IMR-90 (cell line): ENCODE measurements around the gene WNT8B. TPM values are rescaled to one million over a fixed set of nuclear protein-coding genes. Genes with fewer than 3 reads are reported as not detected.

ENCODE experiments used
- ATAC-seq: fragments of 200-7000 bp; cut with Tn5 transposase; 2 replicates; pipeline ENCODE4 v1.9.1; 2020; ENCODE audit warnings: low read depth, mild to moderate bottlenecking, moderate library complexity
- BruUV-seq: library from RNA; stranded (reverse); fragments of 400-500 nt; replicated peaks from 2 replicates; lab custom pipeline; 2021; lab: Mats Ljungman, UMichigan
- CTCF ChIA-PET: fragments of 300-600 bp; formaldehyde crosslinking; extraction: SDS; loops from one replicate; lab custom pipeline; 2021; ENCODE audit warnings: antibody characterized with exemption; lab: Yijun Ruan, JAX
- POLR2A ChIA-PET: fragments of 300-600 bp; sonication (Branson Sonifier 250); formaldehyde crosslinking; loops from one replicate; lab custom pipeline; 2022; ENCODE audit warnings: antibody characterized with exemption; ENCODE audit not compliant: unreplicated experiment; lab: Charles Lee
- DNase-seq: peaks from one replicate; pipeline ENCODE4 v3.0.0; 2013
- H2AFZ ChIP-seq: replicated peaks from 2 replicates; pipeline ENCODE3; 2013; ENCODE audit warnings: low read length, mild to moderate bottlenecking; ENCODE audit not compliant: poor library complexity
- H2AK5ac ChIP-seq: 2 replicates; pipeline ENCODE4 v1.6.1; 2013; ENCODE audit warnings: low read depth, low read length, inconsistent platforms
- H2AK9ac ChIP-seq: replicated peaks from 2 replicates; pipeline ENCODE3; 2013; ENCODE audit warnings: mild to moderate bottlenecking, low read depth, low read length, moderate library complexity; ENCODE audit not compliant: poor library complexity
- H2BK120ac ChIP-seq: 2 replicates; pipeline ENCODE4 v1.6.1; 2013; ENCODE audit warnings: low read depth, low read length, inconsistent platforms
- H2BK15ac ChIP-seq: 3 replicates; pipeline ENCODE4 v1.6.1; 2013; ENCODE audit warnings: low read depth, low read length, inconsistent platforms
- H2BK20ac ChIP-seq: 2 replicates; pipeline ENCODE4 v1.6.1; 2013; ENCODE audit warnings: low read depth, mild to moderate bottlenecking, inconsistent platforms, low read length, moderate library complexity
- H2BK5ac ChIP-seq: 2 replicates; pipeline ENCODE4 v1.6.1; 2013; ENCODE audit warnings: mild to moderate bottlenecking, low read depth, low read length, inconsistent platforms; ENCODE audit not compliant: poor library complexity, severe bottlenecking
- H3K14ac ChIP-seq: replicated peaks from 2 replicates; pipeline ENCODE4 v1.6.1; 2013; ENCODE audit warnings: low read depth, low read length, inconsistent platforms
- H3K18ac ChIP-seq: 2 replicates; pipeline ENCODE4 v1.6.1; 2013; ENCODE audit warnings: low read depth, low read length, control low read depth
- H3K23ac ChIP-seq: 2 replicates; pipeline ENCODE4 v1.6.1; 2013; ENCODE audit warnings: low read depth, low read length, inconsistent platforms
- H3K27ac ChIP-seq: 2 replicates; pipeline ENCODE4 v1.5.1; 2013; ENCODE audit warnings: mild to moderate bottlenecking, control low read depth, low read length; ENCODE audit not compliant: insufficient read depth
- H3K27me3 ChIP-seq: 2 replicates; pipeline ENCODE4 v1.6.1; 2013; ENCODE audit warnings: low read length; ENCODE audit not compliant: control insufficient read depth, insufficient read depth
- H3K36me3 ChIP-seq: 2 replicates; pipeline ENCODE4 v1.6.1; 2013; ENCODE audit warnings: low read length, mixed read lengths; ENCODE audit not compliant: control insufficient read depth, insufficient read depth
- H3K4ac ChIP-seq: 2 replicates; pipeline ENCODE4 v1.6.1; 2013; ENCODE audit warnings: low read depth, low read length, inconsistent platforms
- H3K4me1 ChIP-seq: 2 replicates; pipeline ENCODE4 v1.6.1; 2013; ENCODE audit warnings: low read length, mixed read lengths; ENCODE audit not compliant: control insufficient read depth, insufficient read depth
- H3K4me2 ChIP-seq: 2 replicates; pipeline ENCODE4 v1.6.1; 2013; ENCODE audit warnings: low read depth, mild to moderate bottlenecking, control low read depth, low read length, moderate library complexity
- H3K4me3 ChIP-seq: 2 replicates; pipeline ENCODE4 v1.5.1; 2013; ENCODE audit warnings: low read depth, mild to moderate bottlenecking, control low read depth, low read length, moderate library complexity; ENCODE audit not compliant: insufficient read depth
- H3K56ac ChIP-seq: 2 replicates; pipeline ENCODE4 v1.6.1; 2013; ENCODE audit warnings: low read length, inconsistent platforms; ENCODE audit not compliant: insufficient read depth; ENCODE audit errors: extremely low read depth
- H3K79me1 ChIP-seq, 2 experiments: 2 replicates each; pipeline ENCODE4 v1.6.1; 2013; ENCODE audit warnings: low read length in 2 of 2, inconsistent platforms in 1 of 2, low read depth in 1 of 2
- H3K9ac ChIP-seq: 2 replicates; pipeline ENCODE4 v1.6.1; 2013; ENCODE audit warnings: low read depth, low read length, control low read depth
- H3K9me1 ChIP-seq: 2 replicates; pipeline ENCODE4 v1.6.1; 2013; ENCODE audit warnings: low read length, inconsistent platforms; ENCODE audit not compliant: insufficient read depth
- H3K9me3 ChIP-seq: 2 replicates; pipeline ENCODE4 v1.6.1; 2013; ENCODE audit warnings: low read length; ENCODE audit not compliant: control insufficient read depth, insufficient read depth
- H4K20me1 ChIP-seq: 2 replicates; pipeline ENCODE4 v1.6.1; 2013; ENCODE audit warnings: low read length, inconsistent platforms; ENCODE audit not compliant: insufficient read depth
- H4K5ac ChIP-seq: 2 replicates; pipeline ENCODE4 v1.6.1; 2013; ENCODE audit warnings: mild to moderate bottlenecking, low read depth, low read length, control low read depth
- H4K8ac ChIP-seq, 2 experiments: 2 replicates each; pipeline ENCODE4 v1.6.1; 2013; ENCODE audit warnings: low read depth in 2 of 2, low read length in 2 of 2, control low read depth in 1 of 2, inconsistent platforms in 1 of 2
- H4K91ac ChIP-seq: 2 replicates; pipeline ENCODE4 v1.6.1; 2013; ENCODE audit warnings: low read depth, low read length, inconsistent platforms; ENCODE audit not compliant: insufficient read depth
- BHLHE40 ChIP-seq: fragments of 150-350 bp; IDR thresholded peaks from 2 replicates; pipeline ENCODE4 v1.6.1; 2016; ENCODE audit warnings: mild to moderate bottlenecking, low read depth, low read length
- CEBPB ChIP-seq: IDR thresholded peaks from 2 replicates; pipeline ENCODE4 v1.6.1; 2012; ENCODE audit warnings: low read depth, low read length, improper control_type of control experiment
- CHD1 ChIP-seq: IDR thresholded peaks from 2 replicates; pipeline ENCODE4 v1.6.1; 2012; ENCODE audit warnings: low read depth, low read length, improper control_type of control experiment
- FOS ChIP-seq: fragments of 150-350 bp; IDR thresholded peaks from 2 replicates; pipeline ENCODE4 v1.6.1; 2016; ENCODE audit warnings: low read depth, low read length
- MAFK ChIP-seq: IDR thresholded peaks from 2 replicates; pipeline ENCODE4 v1.6.1; 2012; ENCODE audit warnings: low read depth, low read length, improper control_type of control experiment
- MAZ ChIP-seq: IDR thresholded peaks from 2 replicates; pipeline ENCODE4 v1.6.1; 2012; ENCODE audit warnings: low read depth, mild to moderate bottlenecking, low read length, improper control_type of control experiment, moderate library complexity, borderline replicate concordance
- MXI1 ChIP-seq: IDR thresholded peaks from 2 replicates; pipeline ENCODE4 v1.6.1; 2012; ENCODE audit warnings: low read depth, mild to moderate bottlenecking, low read length, moderate library complexity, borderline replicate concordance
- NFE2L2 ChIP-seq: fragments of 150-350 bp; IDR thresholded peaks from 2 replicates; pipeline ENCODE4 v1.6.1; 2016; ENCODE audit warnings: low read depth, mild to moderate bottlenecking, low read length
- POLR2A ChIP-seq: IDR thresholded peaks from 2 replicates; pipeline ENCODE4 v1.6.1; 2012; ENCODE audit warnings: mild to moderate bottlenecking, low read depth, low read length
- RAD21 ChIP-seq: IDR thresholded peaks from 2 replicates; pipeline ENCODE4 v1.6.1; 2012; ENCODE audit warnings: low read length, improper control_type of control experiment
- RCOR1 ChIP-seq: IDR thresholded peaks from 2 replicates; pipeline ENCODE4 v1.6.1; 2012; ENCODE audit warnings: mild to moderate bottlenecking, low read length, improper control_type of control experiment; ENCODE audit not compliant: insufficient replicate concordance
- RFX5 ChIP-seq: IDR thresholded peaks from 2 replicates; pipeline ENCODE4 v1.8.0; 2012; ENCODE audit warnings: low read depth, mild to moderate bottlenecking, low read length, moderate library complexity
- SMC3 ChIP-seq: fragments of 150-350 bp; IDR thresholded peaks from 2 replicates; pipeline ENCODE4 v1.6.1; 2016; ENCODE audit warnings: low read depth, mild to moderate bottlenecking, antibody characterized with exemption, low read length, moderate library complexity
- USF2 ChIP-seq: fragments of 150-350 bp; IDR thresholded peaks from 2 replicates; pipeline ENCODE4 v1.6.1; 2017; ENCODE audit warnings: mild to moderate bottlenecking, antibody characterized with exemption, low read length, low read depth
- WGBS, 2 experiments: methylation state at CpG; one replicate each; pipeline versions ENCODE4 v1.1.5 to v1.1.7; 2013; ENCODE audit warnings: missing lambda C conversion rate in 2 of 2; ENCODE audit not compliant: insufficient read length in 1 of 2; ENCODE audit errors: extremely low coverage in 2 of 2; 5-methylcytosine and 5-hydroxymethylcytosine counted together
- dilution Hi-C: fragments of 300-500 bp; cut with HindIII; formaldehyde crosslinking; loops from one replicate; pipeline ENCODE4 v1.14.3; 2018; ENCODE audit warnings: low sequenced_read_pairs; ENCODE audit not compliant: unreplicated experiment
- in situ Hi-C: fragments of 300-500 bp; cut with MboI; formaldehyde crosslinking; loops from 3 replicates; pipeline ENCODE4 v1.14.3; 2019; ENCODE audit warnings: low sequenced_read_pairs, inconsistent platforms, mixed read lengths
- intact Hi-C: fragments of 100-400 bp; cut with micrococcal nuclease; formaldehyde crosslinking; loops from 2 replicates; pipeline ENCODE4 v1.10.0; 2022
- polyA plus RNA-seq, 3 experiments: library from polyadenylated mRNA; depleted of rRNA; stranded (reverse); fragments of >200 nt; gene quantifications; 2 replicates each; pipeline ENCODE4 v1.2.3, GENCODE V29; 2012; ENCODE audit warnings: low replicate concordance in 1 of 3
- total RNA-seq: library from RNA; depleted of rRNA; stranded (reverse); fragments of >200 nt; gene quantifications from 2 replicates; pipeline ENCODE4 v1.2.3, GENCODE V29; 2012
- TF ChIP-seq, protein P1 (sequence below): conservative IDR thresholded peaks from 2 replicates; pipeline ENCODE4 v1.5.1; 2012; ENCODE audit warnings: mild to moderate bottlenecking, low read depth, low read length, improper control_type of control experiment
- TF ChIP-seq, protein P2 (sequence below): fragments of 150-350 bp; IDR thresholded peaks from 2 replicates; pipeline ENCODE4 v1.6.1; 2016; ENCODE audit warnings: low read depth, mild to moderate bottlenecking, low read length, moderate library complexity, borderline replicate concordance

WNT8B gene
- total and polyA plus RNA-seq, 2 of the 4 experiments (the other 2 are of a cell fraction): 0.03 TPM; not detected in 1

DNA sequence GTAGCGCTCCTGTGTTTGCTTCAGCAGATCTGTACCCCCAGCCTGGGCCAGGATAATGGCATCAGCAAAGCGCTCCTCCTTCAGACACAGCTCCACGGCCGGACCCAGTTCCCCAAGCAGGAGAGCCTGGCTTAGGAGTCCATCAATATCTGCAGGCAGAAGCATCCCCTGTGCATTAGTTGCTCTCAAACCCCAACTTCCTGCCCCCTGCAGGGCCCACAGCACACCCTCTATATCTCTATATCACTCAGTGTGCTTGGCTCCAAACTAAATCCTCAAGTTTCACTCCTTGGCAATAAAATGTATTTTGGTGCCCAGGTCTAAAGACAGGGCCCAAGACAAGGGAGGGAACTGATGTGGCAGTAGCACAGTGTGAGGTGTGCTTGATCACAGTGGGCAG is 35.2 kb downstream of the WNT8B start:
- no peaks in the 10 kb centered on the region for H4K20me1 ChIP-seq
- no peak overlapping the region for H3K4me3 ChIP-seq
- no peak overlapping the region for H2BK5ac ChIP-seq
- no peak overlapping the region for H3K56ac ChIP-seq
- H2AK9ac ChIP-seq: no peak overlapping the region
- H3K27me3 ChIP-seq: no peaks in the 10 kb centered on the region
- in situ Hi-C loops (no loop called here), dilution Hi-C loops (no loop called here), intact Hi-C loops (no loop called here)
- H4K5ac ChIP-seq: no peak overlapping the region
- no peak overlapping the region for H4K91ac ChIP-seq
- no peak overlapping the region for H3K27ac ChIP-seq
- peaks cover 17% of the 10 kb centered on the region for H3K36me3 ChIP-seq
- no peak overlapping the region for H3K14ac ChIP-seq
- no peaks in the 10 kb centered on the region for H3K9me3 ChIP-seq
- H2BK20ac ChIP-seq: no peak overlapping the region
- no peak overlapping the region for H3K18ac ChIP-seq
- H4K8ac ChIP-seq: no peak overlapping the region
- ATAC-seq (no peak), DNase-seq (no peak)
- ChIA-PET POLR2A (no interaction called here), CTCF (interaction anchor here (2.7 kb wide), 1 partner anchor 16 kb away, joined by 15 read pairs; no protein-coding TSS in a partner anchor)
- WGBS, 2 experiments: 100% methylated on average over 4 of the region's 4 CpGs; no CpG with 5 or more reads in 1 of the 2 experiments
- H3K9me1 ChIP-seq: 0 out of 2 replicates have a peak, but pooled peaks cover 2% of the 10 kb centered on the region
- H3K9ac ChIP-seq: no peak overlapping the region
- peaks cover 1% of the 10 kb centered on the region; the same call in 1 of the 2 replicates for H3K4me1 ChIP-seq
- no peaks in the 10 kb centered on the region for H3K79me1 ChIP-seq
- no peak overlapping the region for H3K4ac ChIP-seq
- no peak overlapping the region for H3K23ac ChIP-seq
- no peak overlapping the region for H2BK120ac ChIP-seq
- H3K4me2 ChIP-seq: no peak overlapping the region
- TF ChIP-seq NFE2L2: no peak
- no peak for TF ChIP-seq RAD21
- no peak for TF ChIP-seq RCOR1
- TF ChIP-seq BHLHE40: no peak
- TF ChIP-seq CEBPB: no peak
- no peak for TF ChIP-seq MXI1
- TF ChIP-seq CHD1: no peak
- TF ChIP-seq, protein P1, sequence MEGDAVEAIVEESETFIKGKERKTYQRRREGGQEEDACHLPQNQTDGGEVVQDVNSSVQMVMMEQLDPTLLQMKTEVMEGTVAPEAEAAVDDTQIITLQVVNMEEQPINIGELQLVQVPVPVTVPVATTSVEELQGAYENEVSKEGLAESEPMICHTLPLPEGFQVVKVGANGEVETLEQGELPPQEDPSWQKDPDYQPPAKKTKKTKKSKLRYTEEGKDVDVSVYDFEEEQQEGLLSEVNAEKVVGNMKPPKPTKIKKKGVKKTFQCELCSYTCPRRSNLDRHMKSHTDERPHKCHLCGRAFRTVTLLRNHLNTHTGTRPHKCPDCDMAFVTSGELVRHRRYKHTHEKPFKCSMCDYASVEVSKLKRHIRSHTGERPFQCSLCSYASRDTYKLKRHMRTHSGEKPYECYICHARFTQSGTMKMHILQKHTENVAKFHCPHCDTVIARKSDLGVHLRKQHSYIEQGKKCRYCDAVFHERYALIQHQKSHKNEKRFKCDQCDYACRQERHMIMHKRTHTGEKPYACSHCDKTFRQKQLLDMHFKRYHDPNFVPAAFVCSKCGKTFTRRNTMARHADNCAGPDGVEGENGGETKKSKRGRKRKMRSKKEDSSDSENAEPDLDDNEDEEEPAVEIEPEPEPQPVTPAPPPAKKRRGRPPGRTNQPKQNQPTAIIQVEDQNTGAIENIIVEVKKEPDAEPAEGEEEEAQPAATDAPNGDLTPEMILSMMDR: no peak
- TF ChIP-seq POLR2A: no peak
- TF ChIP-seq USF2: no peak
- TF ChIP-seq MAZ: no peak
- no peak for TF ChIP-seq SMC3
- TF ChIP-seq FOS: no peak
- TF ChIP-seq RFX5: no peak
- no peak for TF ChIP-seq MAFK
- TF ChIP-seq, protein P2, sequence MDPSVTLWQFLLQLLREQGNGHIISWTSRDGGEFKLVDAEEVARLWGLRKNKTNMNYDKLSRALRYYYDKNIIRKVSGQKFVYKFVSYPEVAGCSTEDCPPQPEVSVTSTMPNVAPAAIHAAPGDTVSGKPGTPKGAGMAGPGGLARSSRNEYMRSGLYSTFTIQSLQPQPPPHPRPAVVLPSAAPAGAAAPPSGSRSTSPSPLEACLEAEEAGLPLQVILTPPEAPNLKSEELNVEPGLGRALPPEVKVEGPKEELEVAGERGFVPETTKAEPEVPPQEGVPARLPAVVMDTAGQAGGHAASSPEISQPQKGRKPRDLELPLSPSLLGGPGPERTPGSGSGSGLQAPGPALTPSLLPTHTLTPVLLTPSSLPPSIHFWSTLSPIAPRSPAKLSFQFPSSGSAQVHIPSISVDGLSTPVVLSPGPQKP: no peak
- no peak overlapping the region for H2AK5ac ChIP-seq
- no TSS peak for BruUV-seq
- H2BK15ac ChIP-seq: no peak overlapping the region
- no peak overlapping the region for H2AFZ ChIP-seq
